Measurements from ENCODE around the gene ERVV-1. TPM values are rescaled to one million over a fixed set of nuclear protein-coding genes. Genes with fewer than 3 reads are reported as not detected.

The ERVV-1 gene
- not detected for total RNA-seq

GRCh38 chr19:53013621-53014020 lies at the start of gene ERVV-1:
ERVV-1 (plus strand) TSS chr19:53013921; CDS start chr19:53014091, 170 bp downstream.

Other genes starting within 250 kb of the ERVV-1 start
- 1.2 TPM for gene ZNF600, start 227.1 kb upstream of the ERVV-1 start, total RNA-seq
- 29.3 TPM for gene ZNF28, start 192.3 kb upstream of the ERVV-1 start, total RNA-seq
- gene ZNF468, start 156.3 kb upstream of the ERVV-1 start, total RNA-seq = 37.6 TPM
- 30.4 TPM for gene ZNF320, start 116.3 kb upstream of the ERVV-1 start, total RNA-seq
- 3.5 TPM for gene ZNF888, start 90.5 kb upstream of the ERVV-1 start, total RNA-seq
- gene ZNF816, start 51.0 kb upstream of the ERVV-1 start, total RNA-seq = 12.2 TPM
- not detected for gene ERVV-2, start 30.8 kb downstream of the ERVV-1 start, total RNA-seq
- gene ZNF160, start 89.5 kb downstream of the ERVV-1 start, total RNA-seq = 33.0 TPM
- gene ZNF415, start 119.0 kb downstream of the ERVV-1 start, total RNA-seq = 31.8 TPM
- 21.0 TPM for gene ZNF347, start 145.1 kb downstream of the ERVV-1 start, total RNA-seq
- 5.5 TPM for gene ZNF665, start 179.4 kb downstream of the ERVV-1 start, total RNA-seq
- gene ZNF677, start 241.0 kb downstream of the ERVV-1 start, total RNA-seq = 40.8 TPM
- not detected for gene VN1R2, start 244.4 kb downstream of the ERVV-1 start, total RNA-seq